ENCODE data around the gene MYO7B.

MYO7B gene

DNA sequence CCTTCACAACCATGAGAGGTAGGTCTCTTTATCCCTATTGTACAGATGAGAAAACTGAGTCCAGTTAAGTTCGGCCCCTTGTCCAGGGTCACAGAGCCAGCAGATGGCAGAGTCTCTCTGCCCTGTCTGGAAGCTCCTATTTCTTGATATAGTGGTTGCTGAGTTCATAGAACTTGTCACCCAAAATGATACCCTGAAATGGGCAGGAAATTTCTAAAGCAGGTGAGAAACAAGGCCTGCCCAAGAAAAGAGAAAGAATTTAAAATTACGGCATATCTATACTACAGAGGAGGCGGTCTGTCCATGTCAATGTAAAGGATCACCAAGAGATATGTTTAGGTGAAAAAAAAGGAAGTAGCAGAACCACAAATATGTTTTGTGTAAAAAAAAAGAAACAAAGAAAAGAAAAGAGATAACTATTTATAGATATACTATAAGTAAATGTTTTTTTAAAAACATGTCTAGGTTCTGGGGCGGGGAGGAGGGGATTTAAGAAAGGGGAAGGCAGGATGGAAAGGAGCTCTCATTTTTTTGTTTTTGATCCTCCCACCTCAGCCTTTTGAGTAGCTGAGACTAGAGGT lies 39.8 kb downstream of the MYO7B start:
- DNase-seq = no peak

DNA sequence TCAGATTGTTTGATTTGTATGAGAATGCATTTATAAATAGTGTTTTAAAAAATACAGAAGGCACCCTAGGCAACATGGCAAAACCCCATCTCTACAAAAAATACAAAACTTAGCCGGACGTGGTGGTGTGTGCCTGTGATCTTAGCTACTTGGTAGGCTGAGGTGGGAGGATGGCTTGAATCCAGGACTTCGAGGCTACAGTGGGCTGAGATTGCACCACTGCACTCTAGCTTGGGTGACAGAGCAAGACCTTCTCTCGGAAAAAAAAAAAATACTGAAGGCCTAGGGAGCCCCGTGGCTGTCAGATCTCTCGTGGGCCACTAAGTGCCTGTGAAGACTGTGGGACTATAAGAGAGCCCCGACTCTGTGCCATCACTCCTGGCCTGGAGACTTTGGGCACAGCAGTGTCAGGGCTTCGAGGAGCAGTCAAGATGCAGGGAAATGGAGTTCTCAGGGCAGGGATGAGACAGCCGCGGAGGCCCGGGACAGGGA lies 40.5 kb downstream of the MYO7B start:
- DNase-seq = no peak

DNA sequence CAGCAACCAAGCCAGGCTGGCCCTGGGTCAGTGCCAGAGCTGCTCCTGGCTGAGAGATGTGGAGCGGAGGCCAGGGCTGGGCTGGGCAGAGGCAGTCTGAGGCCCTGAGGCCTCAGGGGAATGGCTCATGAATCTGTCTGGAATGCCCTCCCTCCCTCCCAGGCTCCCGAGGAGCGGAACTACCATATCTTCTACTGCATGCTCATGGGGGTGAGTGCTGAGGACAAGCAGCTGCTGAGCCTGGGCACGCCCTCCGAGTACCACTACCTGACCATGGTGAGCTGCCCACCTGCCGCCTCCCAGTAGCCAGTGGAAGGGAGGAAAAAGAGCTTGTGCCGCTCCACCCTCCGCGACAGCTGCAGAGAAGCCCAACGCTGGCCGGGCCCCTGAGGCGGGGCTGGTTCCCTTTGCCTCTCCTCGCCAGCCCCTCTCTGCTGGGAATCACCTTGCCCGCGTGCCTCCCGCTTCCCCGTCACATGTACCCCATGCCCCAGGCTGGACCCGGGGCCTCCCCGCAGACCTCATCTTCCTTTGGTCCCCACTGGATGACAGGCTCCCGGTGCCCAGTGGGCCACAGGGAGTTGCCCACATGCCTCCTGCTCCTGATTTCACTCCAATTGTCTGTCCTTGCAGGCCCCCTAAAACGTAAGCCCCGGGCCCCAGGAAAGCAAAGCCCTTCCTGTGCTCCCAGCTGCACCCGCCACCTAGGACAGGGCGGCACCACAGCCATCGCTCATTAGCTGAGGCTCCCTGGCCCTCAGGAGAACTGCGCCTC lies 41.1 kb downstream of the MYO7B start:
- DNase-seq = no peak

DNA sequence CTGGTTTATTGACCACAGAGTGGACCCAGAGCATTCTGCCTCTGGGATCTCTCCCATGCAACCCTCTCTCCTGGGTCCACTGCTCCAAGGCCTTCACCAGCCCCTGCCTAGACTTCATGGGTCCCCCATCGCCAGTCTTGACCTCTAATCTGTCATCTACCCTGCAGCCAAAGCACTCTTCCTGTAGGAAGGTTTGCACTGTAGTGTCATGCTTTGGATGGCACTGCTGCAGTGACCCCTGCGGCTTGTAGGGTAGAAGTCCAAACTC lies 41.7 kb downstream of the MYO7B start:
- DNase-seq = no peak

DNA sequence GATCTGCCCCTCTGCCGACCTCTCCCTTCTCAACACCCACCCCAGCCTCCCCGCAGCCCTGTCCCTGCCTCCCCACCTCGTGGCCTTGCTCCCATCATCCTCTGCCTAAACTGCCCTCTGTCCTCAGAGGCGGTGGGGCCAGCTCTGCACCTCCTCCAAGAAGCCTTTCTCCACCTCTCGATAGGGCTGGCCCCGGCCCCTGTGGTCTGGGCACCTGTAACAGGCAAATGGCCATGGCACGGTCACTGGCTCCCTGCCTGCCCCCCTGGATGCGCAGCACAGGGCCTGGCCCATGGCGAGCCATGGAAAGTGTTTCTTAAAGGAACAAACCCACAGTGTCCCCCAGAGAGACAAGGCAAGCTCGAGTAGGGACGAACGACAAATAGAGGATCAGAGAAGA lies 42.0 kb downstream of the MYO7B start:
- no peak for DNase-seq

DNA sequence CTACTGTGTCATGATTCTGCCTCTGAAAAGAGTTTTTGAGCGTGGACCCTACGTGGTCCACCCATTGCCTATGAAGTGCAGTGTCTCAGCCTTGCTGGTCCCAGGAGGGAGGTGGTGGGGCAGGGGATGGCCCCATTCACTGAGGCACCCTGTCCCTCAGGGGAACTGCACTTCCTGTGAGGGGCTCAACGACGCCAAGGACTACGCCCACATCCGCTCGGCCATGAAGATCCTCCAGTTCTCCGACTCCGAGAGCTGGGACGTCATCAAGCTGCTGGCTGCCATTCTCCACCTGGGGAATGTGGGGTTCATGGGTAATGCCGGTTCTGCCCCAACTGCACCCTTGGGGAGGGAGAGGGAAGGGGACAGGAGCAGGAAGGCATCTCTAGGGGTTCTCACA lies 42.5 kb downstream of the MYO7B start:
- DNase-seq = no peak

DNA sequence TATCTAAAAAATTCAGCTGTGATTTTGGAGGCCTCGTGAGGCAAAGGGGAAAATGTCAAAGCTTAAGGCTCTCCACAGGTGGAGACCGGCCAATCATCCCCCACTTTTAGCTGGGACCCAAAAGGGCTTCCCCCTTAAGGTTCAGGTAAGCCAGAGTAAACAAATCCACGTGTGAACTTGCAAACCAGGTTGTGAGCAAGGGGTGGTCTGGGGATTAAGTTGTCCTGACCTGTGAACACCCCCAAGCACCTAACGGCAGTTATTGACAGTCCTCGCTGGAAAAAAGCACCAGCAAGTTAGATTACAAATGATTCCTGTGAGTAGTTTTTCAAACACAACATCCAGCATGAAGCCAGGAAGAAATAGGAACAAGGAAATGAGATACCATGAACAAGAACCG lies 42.9 kb downstream of the MYO7B start:
- DNase-seq = no peak

DNA sequence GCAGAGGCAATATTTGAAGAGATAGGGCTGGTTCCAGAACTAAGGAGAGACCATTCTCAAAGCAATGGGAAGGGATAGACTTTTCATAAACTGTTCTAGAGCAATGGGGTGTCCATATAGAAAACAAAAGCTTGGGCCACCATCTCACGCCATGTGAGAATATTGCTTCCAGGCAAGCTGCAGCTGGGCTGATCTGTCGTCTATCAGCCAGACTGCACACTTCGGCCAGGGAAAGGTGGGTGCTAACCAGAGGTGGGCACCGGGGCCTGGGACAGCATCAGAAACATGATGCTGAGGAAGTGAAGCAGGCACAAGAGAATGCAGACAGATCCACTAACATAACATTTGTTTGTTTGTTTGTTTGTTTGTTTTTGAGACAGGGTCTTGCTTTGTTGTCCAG lies 43.7 kb downstream of the MYO7B start:
- DNase-seq = no peak

DNA sequence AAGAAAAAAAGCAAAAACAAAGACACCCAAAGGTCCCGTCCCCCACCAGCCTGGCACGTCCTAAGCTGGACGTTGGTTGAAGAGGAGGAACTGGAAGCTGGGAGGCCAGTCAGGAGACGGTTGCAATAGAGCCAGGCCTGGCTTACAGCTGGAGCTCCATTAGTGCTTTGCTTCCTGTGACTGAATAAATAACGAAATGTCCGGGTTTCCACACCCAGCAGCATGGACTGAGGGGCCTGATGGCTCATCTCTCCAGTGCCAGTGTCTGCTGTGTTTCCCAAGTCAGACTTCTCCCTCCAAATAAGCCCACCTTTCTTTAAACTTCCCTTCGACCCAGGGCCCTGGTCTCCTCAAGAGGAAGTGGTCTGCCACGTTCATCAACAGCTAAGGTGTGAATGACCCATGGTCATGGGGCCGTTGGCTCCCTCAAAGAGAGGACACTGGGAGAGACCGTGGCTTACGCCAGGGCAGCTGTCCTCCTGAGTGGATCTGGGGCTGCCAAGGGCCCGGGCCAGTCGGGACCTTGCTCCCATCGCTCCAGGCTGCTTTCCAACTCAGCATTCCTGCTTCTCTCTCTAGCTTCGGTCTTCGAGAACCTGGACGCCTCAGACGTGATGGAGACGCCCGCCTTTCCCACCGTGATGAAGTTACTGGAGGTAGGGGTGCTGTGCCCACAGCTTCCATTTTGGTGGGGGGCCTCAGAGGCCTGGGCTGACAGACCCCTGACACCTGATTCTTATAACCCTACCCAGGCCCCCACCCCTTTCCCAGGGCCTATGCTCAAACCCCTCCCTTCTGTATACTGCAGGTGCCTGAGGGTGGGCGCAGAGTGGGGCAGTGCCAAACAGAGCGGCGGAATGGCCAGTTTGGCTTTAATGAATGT lies 44.9 kb downstream of the MYO7B start:
- DNase-seq = no peak

DNA sequence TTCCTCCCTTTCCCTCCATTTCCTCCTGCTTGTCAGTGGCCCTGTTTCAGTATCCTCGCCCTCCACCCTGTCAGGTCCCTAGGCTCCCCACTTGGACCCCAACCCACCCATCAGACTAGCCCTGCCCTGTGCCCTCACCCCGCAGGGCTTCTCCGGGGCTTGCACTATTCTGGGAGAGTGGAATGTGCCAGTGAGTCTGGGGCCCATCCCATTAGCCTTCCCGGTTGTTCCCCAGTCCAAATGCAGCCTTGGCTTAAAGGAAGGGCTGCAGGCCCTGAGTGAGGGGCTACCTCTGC lies 45.5 kb downstream of the MYO7B start:
- no peak for DNase-seq

DNA sequence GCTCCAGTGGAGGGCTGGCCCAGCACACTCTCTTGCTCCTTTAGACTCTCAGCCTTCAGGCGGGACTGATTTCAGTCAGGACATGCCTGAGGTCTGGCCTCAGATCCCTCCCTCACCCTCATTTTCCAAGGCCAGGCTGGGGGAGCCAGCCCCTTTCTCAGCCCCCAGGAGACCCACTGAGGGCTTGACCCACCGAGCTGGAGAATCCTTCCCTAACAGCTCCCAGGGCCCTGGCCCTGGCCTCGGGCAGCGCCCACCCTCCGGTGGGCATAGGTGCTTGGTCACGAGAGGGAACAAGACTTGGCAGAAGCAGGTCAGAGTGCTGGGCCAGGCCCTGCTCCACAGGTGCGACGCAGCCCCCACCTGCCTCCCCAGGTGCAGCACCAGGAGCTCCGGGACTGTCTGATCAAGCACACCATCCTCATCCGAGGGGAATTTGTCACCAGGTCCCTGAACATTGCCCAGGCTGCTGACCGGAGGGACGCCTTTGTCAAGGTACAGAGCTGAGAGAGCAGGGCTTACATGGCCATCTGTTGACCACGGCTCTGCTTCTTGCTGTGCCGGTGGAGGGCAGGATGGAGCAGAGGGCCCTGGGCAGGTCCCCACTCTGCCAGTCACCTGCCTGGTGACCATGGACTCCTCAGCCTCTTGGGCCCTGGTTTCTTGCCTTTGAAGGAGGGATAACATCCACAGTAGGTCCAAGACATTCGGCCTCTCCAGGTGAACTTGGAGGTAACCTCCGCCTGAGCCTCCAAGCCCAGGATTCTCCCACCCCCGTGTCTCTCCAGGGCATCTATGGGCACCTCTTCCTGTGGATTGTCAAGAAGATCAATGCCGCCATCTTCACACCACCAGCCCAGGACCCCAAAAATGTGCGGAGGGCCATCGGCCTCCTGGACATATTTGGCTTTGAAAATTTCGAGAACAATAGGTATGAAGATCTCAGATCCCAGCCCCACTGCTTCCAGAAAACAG lies 46.3 kb downstream of the MYO7B start:
- DNase-seq = no peak

DNA sequence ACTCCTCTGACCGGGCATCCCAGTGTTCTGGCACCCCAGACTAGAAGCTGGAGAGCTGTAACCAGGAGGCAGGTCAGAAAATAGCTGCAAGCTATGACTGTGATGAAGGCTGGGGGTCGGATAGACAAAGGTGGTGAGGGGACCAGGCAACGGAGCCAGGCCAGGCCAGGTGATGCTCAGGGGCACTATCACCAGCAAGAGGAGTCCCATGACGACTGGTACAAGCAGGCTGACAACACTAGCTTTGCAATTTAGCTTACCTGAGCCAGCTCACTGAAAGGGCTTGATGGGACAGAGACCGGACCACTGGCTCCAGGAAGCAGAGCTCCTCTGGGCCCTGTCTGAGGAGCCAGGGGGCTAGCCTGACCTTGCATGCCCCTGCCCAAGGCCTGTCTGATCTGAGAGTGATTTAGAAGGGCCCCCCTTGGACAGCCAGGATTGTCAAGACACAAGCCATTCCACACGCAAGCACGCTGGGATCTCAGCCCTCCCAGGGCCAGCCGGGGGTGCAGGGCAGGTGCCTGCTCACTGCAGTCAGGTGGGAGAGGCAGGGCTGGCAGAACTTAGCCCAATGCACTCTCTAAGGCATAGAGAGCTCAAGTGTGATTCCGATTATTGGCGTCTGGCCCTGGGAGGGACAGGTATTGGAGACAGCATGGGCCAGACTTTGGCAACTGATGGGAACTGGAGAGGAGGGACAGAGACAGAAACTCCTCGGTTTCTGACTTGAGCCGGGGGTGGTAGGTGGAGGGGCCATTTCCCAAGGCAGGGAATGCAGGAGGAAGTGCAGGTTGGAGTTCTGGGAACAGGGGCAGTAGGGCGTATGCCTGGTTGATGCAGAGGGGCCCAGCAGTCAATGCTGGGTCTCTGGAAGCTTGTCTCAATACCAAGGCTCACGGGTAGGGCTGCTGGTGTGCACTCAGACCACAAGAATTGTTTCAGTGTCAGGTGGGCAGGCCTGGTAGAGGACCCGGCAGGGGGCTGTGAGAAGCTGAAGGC lies 47.7 kb downstream of the MYO7B start:
- DNase-seq = no peak

DNA sequence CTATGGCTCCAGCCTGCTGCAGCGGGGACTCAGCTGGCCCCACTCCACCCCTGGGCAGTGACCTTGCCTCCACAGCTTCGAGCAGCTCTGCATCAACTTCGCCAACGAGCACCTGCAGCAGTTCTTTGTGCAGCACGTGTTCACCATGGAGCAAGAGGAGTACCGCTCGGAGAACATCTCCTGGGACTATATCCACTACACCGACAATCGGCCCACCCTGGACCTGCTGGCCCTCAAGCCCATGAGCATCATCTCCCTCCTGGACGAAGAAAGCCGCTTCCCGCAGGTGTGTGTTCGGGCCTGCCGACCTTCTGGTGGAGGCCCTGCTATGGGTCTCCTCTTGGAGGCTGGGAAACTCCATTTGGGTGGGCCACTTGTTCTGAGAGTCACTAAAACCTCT lies 48.6 kb downstream of the MYO7B start:
- DNase-seq = no peak

DNA sequence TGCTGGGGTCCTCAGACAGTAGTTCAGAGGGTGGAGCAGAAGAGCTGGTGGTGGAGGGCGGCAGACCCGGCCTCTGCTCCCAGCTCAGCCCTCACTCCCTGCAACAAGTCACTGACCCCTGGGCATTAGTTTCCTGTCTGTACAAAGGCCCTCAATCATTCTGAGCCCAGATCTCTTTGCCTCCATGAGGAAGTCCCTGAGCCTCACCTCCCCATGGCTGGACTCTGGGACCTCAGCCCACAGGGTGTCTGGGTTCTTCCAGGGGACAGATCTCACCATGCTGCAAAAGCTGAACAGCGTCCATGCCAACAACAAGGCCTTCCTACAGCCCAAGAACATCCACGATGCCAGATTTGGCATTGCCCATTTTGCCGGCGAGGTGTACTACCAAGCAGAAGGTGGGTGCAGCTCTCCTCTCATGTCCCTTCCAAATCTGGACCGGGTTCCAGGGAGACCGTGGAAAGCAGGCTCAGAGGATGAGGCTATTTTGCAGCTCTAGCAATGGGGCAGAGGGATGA lies 49.1 kb downstream of the MYO7B start:
- DNase-seq = no peak

DNA sequence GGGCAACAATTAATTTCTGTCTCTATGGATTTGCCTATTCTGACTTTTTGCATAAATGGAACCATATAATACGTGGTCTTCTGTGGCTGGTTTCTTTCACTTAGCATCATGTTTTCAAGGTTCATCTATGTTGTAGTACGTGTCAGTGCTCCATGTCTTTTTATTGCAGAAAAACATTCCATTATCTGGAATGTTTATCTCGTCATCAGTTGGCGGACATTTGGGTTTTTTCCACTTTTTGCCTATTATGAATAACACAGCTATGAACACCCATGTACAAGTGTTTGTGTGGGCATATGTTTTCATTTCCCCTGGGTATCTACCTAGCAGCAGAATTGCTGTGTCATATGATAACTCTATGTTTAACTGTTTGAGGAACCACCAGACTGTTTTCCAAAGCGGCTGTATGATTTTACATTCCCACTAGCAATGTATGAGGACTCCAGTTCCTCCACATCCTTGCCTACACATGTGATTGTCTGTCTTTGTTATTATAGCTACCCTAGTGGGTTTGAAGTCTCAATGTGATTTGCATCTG lies 49.9 kb downstream of the MYO7B start:
- no peak for DNase-seq

DNA sequence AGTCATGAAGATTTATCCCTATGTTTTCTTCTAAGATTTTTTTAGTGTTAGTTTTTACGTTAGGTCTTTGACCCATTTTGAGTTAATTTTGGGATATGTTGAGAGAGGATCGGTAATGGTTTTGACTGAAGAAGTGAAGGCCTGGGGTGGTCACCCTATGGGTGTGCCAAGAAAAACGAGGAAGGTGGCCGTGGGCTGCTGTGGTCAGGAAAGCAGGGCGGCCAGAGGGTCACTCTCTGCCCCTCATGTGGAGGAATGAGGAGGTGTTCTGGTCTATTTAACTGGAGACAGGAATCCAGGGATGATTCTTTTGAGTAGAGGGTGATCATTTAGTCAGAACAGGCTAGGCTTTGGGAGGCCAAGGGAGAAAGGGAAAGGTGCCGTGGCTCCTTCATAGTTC lies 50.7 kb downstream of the MYO7B start:
- no peak for DNase-seq

DNA sequence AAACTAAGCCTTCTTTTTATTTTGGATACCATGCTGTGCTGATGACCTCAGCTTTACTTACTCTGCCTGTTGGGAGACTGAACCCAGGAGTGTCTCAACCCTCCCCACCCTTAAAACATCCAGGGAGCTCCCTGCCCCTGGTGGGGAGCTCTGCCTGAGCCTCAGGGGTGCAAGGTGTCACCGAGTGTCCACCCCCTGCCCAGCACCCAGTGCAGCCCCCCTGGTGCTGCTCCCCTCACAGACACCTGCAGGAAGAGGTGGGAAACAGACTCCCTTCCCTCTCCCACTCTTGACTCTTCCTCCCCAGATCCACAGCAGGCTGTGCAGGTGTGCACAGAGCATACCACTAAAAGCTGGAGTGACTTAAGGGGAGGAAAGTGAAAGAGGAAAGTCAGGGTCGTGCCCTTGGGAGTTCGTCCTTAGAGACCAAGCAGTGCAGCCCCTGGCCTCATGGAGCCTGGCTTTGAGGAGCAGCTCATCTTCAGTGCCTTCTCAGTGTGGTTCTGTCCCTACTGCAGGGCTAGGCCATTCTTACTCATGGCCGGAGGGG lies 51.3 kb downstream of the MYO7B start:
- DNase-seq = no peak

DNA sequence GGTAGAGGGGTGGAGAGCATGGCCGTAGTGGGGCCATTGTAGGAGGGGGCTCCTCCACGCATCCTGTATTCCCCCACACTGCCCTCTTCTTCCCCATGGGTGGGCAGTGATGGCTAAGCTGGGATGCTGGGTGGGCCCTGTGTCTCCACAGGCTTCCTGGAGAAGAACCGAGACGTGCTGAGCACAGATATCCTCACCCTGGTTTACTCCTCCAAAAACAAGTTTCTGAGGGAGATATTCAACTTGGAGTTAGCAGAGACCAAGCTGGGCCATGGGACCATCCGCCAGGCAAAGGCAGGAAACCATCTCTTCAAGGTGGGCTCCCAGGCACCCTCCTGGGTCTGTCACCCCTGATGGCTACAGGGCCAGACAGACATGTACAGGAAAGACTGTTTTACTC lies 52.8 kb downstream of the MYO7B start:
- no peak for DNase-seq

DNA sequence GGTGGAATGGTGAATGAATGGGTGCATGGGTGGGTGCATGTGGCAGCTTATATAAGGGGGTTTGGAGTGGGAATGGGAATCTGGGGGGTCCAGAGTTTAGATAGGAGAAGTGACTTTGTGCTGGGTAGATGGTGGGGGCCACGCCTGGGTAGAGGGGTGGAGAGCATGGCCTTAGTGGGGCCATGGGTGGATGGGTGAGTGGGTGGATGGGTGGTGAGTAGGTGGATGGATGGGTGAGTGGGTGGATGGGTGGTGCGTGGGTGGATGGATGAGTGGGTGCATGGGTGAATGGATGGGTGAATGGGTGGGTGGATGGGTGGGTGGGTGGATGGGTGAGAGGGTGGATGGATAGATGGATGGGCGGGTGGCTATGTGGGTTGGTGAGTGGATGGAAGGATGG lies 53.9 kb downstream of the MYO7B start:
- DNase-seq = no peak

DNA sequence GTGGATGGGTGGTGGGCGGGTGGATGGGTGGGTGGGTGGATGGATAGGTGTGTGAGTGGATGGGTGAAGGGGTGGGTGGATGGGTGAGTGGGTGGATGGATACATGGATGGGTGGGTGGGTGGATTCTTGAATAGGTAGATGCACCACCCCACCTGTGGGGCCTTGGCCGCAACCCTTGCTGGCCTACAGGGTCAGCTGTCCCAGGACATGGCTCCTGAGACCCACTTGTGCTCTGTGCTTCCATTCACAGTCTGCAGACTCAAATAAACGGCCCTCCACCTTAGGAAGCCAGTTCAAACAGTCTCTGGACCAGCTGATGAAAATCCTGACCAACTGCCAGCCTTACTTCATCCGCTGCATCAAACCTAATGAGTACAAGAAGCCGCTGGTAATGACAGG lies 54.4 kb downstream of the MYO7B start:
- DNase-seq = no peak
